HG03521 (cell line): ENCODE measurements around the gene GAK.

ENCODE experiments used
- ATAC-seq: cut with Tn5 transposase; IDR thresholded peaks from one replicate; pipeline ENCODE4 v1.9.1; 2021; ENCODE audit warnings: mild to moderate bottlenecking, moderate library complexity; ENCODE audit not compliant: unreplicated experiment

Gene GAK

GRCh38 chr4:855880-856224, 76.3 kb downstream of the GAK start:
- no peak for ATAC-seq

- no peak for ATAC-seq
Observed at GRCh38 chr4:854356-854755, 77.8 kb downstream of the GAK start.

GRCh38 chr4:853416-853781, 78.7 kb downstream of the GAK start:
- no peak for ATAC-seq

- no peak for ATAC-seq
Observed at GRCh38 chr4:851701-852430, 80.2 kb downstream of the GAK start.

- no peak for ATAC-seq
Observed at GRCh38 chr4:850323-850945, 81.7 kb downstream of the GAK start.

GRCh38 chr4:849478-850175, 82.5 kb downstream of the GAK start:
- no peak for ATAC-seq

GRCh38 chr4:848803-849477, 83.2 kb downstream of the GAK start:
- no peak for ATAC-seq

- ATAC-seq: no peak
Observed at GRCh38 chr4:848307-848691, 83.8 kb downstream of the GAK start.

- no peak for ATAC-seq
Observed at GRCh38 chr4:845836-846251, 86.3 kb downstream of the GAK start.

GRCh38 chr4:845233-845835, 86.8 kb downstream of the GAK start:
- no peak for ATAC-seq

- ATAC-seq: no peak
Observed at GRCh38 chr4:844752-845232, 87.3 kb downstream of the GAK start.

GRCh38 chr4:839675-840443, 92.3 kb downstream of the GAK start:
- no peak for ATAC-seq

GRCh38 chr4:837772-838171, 94.3 kb downstream of the GAK start:
- ATAC-seq: no peak

- ATAC-seq: no peak
Observed at GRCh38 chr4:836750-837301, 95.3 kb downstream of the GAK start.

GRCh38 chr4:836003-836511, 96.1 kb downstream of the GAK start:
- ATAC-seq: no peak

GRCh38 chr4:835148-836002, 96.7 kb downstream of the GAK start:
- ATAC-seq: no peak

GRCh38 chr4:834368-835147, 97.6 kb downstream of the GAK start:
- no peak for ATAC-seq

- no peak for ATAC-seq
Observed at GRCh38 chr4:833731-834367, 98.3 kb downstream of the GAK start.
